GM12872 (cell line): Measurements from ENCODE around the gene ARMCX2.

ENCODE experiments used
- CTCF ChIP-seq: IDR thresholded peaks from 3 replicates; pipeline ENCODE4 v1.5.1; 2011; ENCODE audit warnings: low read depth, mild to moderate bottlenecking, low read length, moderate library complexity; ENCODE audit not compliant: insufficient read depth

The ARMCX2 gene

GRCh38 chrX:101659601-101660063 is at the start of gene ARMCX2:
Gene ARMCX2 (minus strand): TSS chrX:101659850. CDS start chrX:101657588, 2,262 bp downstream.
- no peak for TF ChIP-seq CTCF

- TF ChIP-seq CTCF = no peak
These were observed 49.7 kb upstream of the ARMCX2 start for GRCh38 chrX:101709384-101709783.

GRCh38 chrX:101708163-101708562 is 48.5 kb upstream of the ARMCX2 start:
- no peak for TF ChIP-seq CTCF

- no peak for TF ChIP-seq CTCF
These were observed 33.8 kb upstream of the ARMCX2 start for GRCh38 chrX:101693476-101693875.

GRCh38 chrX:101691835-101692234 is 32.2 kb upstream of the ARMCX2 start:
- TF ChIP-seq CTCF = no peak

GRCh38 chrX:101686574-101686973 is 26.9 kb upstream of the ARMCX2 start:
- no peak for TF ChIP-seq CTCF

- no peak for TF ChIP-seq CTCF
These were observed 26.3 kb upstream of the ARMCX2 start for GRCh38 chrX:101685923-101686322.

GRCh38 chrX:101682723-101683122 is 23.1 kb upstream of the ARMCX2 start:
- no peak for TF ChIP-seq CTCF
